Motor neuron (in vitro differentiated cells): ENCODE data around the gene IQCK. TPM values are rescaled to one million over a fixed set of nuclear protein-coding genes. Genes with fewer than 3 reads are reported as not detected.
"Not testable (repeated sequence)": the region's sequence is repeated elsewhere in the genome, so short reads cannot be mapped to it uniquely, and the experiment has no call there.

Source experiments
- ATAC-seq, 8 experiments: fragments of 200-7000 bp; cut with Tn5 transposase; replicated peaks in 6 of 8; 2 replicates each; pipeline ENCODE4 v1.8.0; 2021; ENCODE audit warnings: mild to moderate bottlenecking in 8 of 8, moderate library complexity in 8 of 8
- H3K27ac ChIP-seq, 2 donors: fragments of 250-450 bp; sonication (Bioruptor Pico); 2 replicates each; pipeline ENCODE4 v1.9.0; 2021; ENCODE audit warnings: antibody characterized with exemption in 2 of 2, mild to moderate bottlenecking in 2 of 2, moderate library complexity in 1 of 2
- H3K4me1 ChIP-seq, 2 donors: fragments of 250-450 bp; sonication (Bioruptor Pico); replicated peaks in 1 of 2; 2 replicates each; pipeline ENCODE4 v1.6.1; 2021; ENCODE audit warnings: antibody characterized with exemption in 2 of 2, mild to moderate bottlenecking in 2 of 2, moderate library complexity in 1 of 2
- H3K4me3 ChIP-seq, 5 donors: fragments of 250-450 bp; sonication (Bioruptor Pico); 2 replicates each; pipeline ENCODE4 v1.9.0; 2021; ENCODE audit warnings: antibody characterized with exemption in 5 of 5, mild to moderate bottlenecking in 5 of 5, moderate library complexity in 4 of 5
- WGBS, 10 experiments: fragments of 450-650 bp; shearing (Covaris generic); methylation state at CpG; one replicate each; pipeline ENCODE4 v1.0.0; 2022; 5-methylcytosine and 5-hydroxymethylcytosine counted together
- in situ Hi-C, 9 experiments: fragments of 400-800 bp; cut with MboI; loops; one replicate each; pipeline ENCODE4 v1.15.0; 2021; ENCODE audit warnings: low sequenced_read_pairs in 9 of 9, low pct_unique_long_range_greater_than_20kb in 2 of 9; ENCODE audit not compliant: unreplicated experiment in 9 of 9
- total RNA-seq, 8 experiments: library from RNA; unstranded; fragments of 300-600 nt; gene quantifications; 2 replicates each; pipeline versions ENCODE4 v1.2.3 to v1.2.4, GENCODE V29; 2022

IQCK gene
- 10 to 100 TPM in 7 of 8 experiments, 1 to 10 TPM in 1; 7.0 to 44.1 (median 27.7) TPM for total RNA-seq

GRCh38 chr16:19717741-19718623, at the start of gene IQCK, which contains the start of gene KNOP1:
Gene IQCK (plus strand): TSS chr16:19718271. CDS start chr16:19718307, 36 bp downstream.
Gene KNOP1 (minus strand): TSS chr16:19718227. CDS start chr16:19715035, 3,192 bp downstream.
- Histone ChIP-seq H3K27ac (peak within 1 kb of the TSS; percentile 65 to 87), H3K4me1 (peaks cover 16 to 18% of the 10 kb centered on the region in 2 donors), H3K4me3 (peak within 1 kb of the TSS; percentile 56 to 99 (median 81))
- peak; percentile 89 to 97 (median 95) for ATAC-seq
- 0 to 2% (median 0%) methylated on average over 3 to 26 of the region's 88 CpGs; no CpG with 5 or more reads in 3 of the 10 experiments for WGBS, 10 experiments
- in situ Hi-C loops, result loop anchor here in 6 of 9 experiments (10.0 to 25.0 kb wide), 2 partner anchors 167 to 169 kb away; partner anchors contain the start of gene GPRC5B (in 6 of the 6)

GRCh38 chr16:19672378-19672777, 45.7 kb upstream of the IQCK start:
- 88 to 100% (median 96%) methylated on average over 1 to 3 of the region's 4 CpGs; no CpG with 5 or more reads in 4 of the 10 experiments for WGBS, 10 experiments
- ATAC-seq, result no peak
- in situ Hi-C loops, result no loop called here
- Histone ChIP-seq H3K27ac (no peak overlapping the region), H3K4me3 (no peak overlapping the region), H3K4me1 (no peaks in the 10 kb centered on the region)

DNA sequence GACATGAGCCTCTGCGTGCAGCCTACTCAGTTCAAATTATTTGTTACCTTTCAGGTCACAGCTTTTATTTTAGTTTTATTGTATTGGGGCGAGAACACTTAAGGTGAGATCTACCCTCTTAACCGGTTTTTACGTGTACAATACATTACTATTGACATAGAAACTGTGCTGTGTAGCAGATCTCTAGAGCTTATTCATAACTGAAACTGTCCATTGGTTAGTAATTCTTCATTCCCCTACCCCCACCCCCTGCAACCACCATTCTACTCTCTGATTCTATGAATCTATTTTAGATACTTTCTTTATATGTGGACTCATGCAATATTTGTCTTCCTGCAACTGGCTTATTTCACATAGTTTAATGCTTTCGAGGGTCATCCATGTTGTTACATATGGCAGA, 43.6 kb upstream of the IQCK start:
- Histone ChIP-seq H3K4me1 (no peaks in the 10 kb centered on the region), H3K4me3 (no peak overlapping the region), H3K27ac (no peak overlapping the region)
- WGBS, 10 experiments, result 67 to 100% (median 98%) methylated on average over 1 to 5 of the region's 5 CpGs; no CpG with 5 or more reads in 1 of the 10 experiments
- in situ Hi-C loops, result no loop called here
- ATAC-seq, result no peak

GRCh38 chr16:19677402-19677801, 40.7 kb upstream of the IQCK start:
- no peak for ATAC-seq
- in situ Hi-C loops, result no loop called here
- Histone ChIP-seq H3K27ac (no peak overlapping the region), H3K4me1 (no peaks in the 10 kb centered on the region), H3K4me3 (no peak overlapping the region)
- 44 to 90% (median 67%) methylated on average over 1 to 6 of the region's 7 CpGs; no CpG with 5 or more reads in 3 of the 10 experiments for WGBS, 10 experiments

DNA sequence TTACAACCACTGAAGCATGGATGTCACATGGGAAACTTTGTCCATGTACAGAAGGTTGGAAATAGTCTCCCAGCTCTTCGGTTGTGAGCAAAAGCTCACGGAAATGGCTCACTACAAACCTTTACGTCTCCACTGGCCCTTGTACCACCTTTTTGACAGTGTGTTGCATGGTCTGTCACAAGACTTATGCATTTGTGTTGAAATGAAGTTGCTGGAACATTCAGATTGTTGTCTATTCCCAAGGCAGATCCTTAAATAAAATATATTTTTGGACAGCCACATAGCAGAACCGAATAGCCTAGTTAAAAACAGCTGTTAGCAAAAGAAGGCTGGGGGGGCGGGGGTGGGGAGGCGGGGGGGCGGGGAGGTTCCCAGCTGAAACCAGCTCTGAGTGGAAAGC, 39.3 kb upstream of the IQCK start:
- H3K4me1 ChIP-seq, result no peaks in the 10 kb centered on the region
- in situ Hi-C loops, result no loop called here
- no peak for ATAC-seq
- H3K4me3 ChIP-seq, result no peak overlapping the region
- H3K27ac ChIP-seq, result no peak overlapping the region
- WGBS, 10 experiments, result 20 to 100% (median 91%) methylated on average over 1 to 4 of the region's 7 CpGs; no CpG with 5 or more reads in 3 of the 10 experiments

DNA sequence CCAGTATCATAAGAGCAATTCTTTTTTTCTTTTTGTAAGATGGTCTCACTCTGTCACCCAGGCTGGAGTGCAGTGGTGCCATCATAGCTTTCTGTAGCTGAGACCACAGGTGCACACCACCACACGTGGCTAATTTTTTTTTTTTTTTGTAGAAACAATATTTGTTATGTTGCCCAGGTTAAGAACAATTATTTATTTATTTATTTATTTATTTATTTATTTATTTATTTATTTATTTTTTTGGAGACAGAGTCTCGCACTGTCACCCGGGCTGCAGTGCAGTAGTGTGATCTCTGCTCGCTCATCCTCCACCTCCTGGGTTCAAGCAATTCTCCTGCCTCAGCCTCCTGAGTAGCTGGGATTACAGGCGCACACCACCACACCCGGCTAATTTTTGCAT, 38.8 kb upstream of the IQCK start:
- H3K4me3 ChIP-seq, H3K4me1 ChIP-seq, in situ Hi-C loops, H3K27ac ChIP-seq, ATAC-seq: not testable (repeated sequence)
- WGBS, 10 experiments, result 17 to 100% (median 81%) methylated on average over 1 to 6 of the region's 6 CpGs; no CpG with 5 or more reads in 2 of the 10 experiments

DNA sequence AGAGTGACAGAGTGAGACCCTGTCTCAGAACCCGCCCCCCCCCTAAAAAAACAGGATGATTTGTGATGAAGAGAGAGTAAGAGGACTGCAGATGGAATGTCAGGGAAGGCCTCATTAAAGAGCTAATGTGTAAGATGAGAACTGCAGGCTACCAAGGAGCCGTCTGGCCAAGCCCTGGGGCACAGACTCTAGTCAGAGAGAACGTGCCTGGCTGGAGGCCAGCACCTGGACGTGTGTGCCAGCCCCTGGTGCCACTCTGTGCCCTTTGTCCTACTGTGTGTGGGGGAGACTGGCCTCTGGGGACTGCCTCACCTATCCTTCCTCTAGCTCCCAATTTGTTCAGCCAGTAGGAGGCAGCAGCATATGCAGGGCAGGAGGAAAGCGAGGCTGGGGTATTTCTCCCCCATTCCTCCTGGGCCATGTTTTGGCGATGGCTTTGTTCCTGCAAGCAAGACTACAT, 37.2 kb upstream of the IQCK start:
- Histone ChIP-seq H3K27ac (no peak overlapping the region), H3K4me1 (no peaks in the 10 kb centered on the region), H3K4me3 (no peak overlapping the region)
- no peak for ATAC-seq
- WGBS, 10 experiments, result 0 to 100% (median 82%) methylated on average over 1 of the region's 6 CpGs; no CpG with 5 or more reads in 6 of the 10 experiments
- in situ Hi-C loops, result no loop called here

GRCh38 chr16:19681637-19682036, 36.4 kb upstream of the IQCK start:
- ATAC-seq, result no peak
- Histone ChIP-seq H3K4me3 (no peak overlapping the region), H3K27ac (no peak overlapping the region), H3K4me1 (no peaks in the 10 kb centered on the region)
- in situ Hi-C loops, result no loop called here
- WGBS, 10 experiments, result 74 to 100% (median 86%) methylated on average over 1 to 11 of the region's 12 CpGs; no CpG with 5 or more reads in 3 of the 10 experiments

- 79 to 100% (median 93%) methylated on average over 1 to 6 of the region's 6 CpGs for WGBS, 10 experiments
- in situ Hi-C loops, result no loop called here
- Histone ChIP-seq H3K4me1 (no peaks in the 10 kb centered on the region), H3K4me3 (no peak overlapping the region), H3K27ac (no peak overlapping the region)
- ATAC-seq, result no peak
Observed at GRCh38 chr16:19683453-19684236, 34.4 kb upstream of the IQCK start.

DNA sequence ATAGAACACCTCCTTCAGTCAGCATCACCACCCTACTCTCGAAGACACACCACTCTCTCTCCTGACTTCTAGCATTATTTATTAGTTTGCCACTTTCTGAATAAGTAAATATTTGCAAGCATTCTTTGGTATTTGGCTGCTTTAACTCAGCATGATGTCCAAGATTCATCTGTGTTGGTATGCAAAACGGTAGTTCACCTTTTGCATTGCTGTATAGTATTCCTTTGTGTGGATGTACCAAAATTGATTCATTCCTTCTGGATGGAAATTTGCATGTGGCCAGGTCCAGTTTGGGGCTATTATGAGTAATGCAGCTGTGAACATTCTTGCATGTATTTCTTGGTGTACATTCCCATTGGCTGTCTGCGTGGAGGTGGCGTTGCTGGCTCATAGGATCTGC, 32.9 kb upstream of the IQCK start:
- H3K4me3 ChIP-seq, result no peak overlapping the region
- WGBS, 10 experiments, result 91 to 100% (median 100%) methylated on average over 1 to 4 of the region's 4 CpGs; no CpG with 5 or more reads in 2 of the 10 experiments
- H3K4me1 ChIP-seq, result no peaks in the 10 kb centered on the region
- in situ Hi-C loops, result no loop called here
- no peak for ATAC-seq
- no peak overlapping the region for H3K27ac ChIP-seq

DNA sequence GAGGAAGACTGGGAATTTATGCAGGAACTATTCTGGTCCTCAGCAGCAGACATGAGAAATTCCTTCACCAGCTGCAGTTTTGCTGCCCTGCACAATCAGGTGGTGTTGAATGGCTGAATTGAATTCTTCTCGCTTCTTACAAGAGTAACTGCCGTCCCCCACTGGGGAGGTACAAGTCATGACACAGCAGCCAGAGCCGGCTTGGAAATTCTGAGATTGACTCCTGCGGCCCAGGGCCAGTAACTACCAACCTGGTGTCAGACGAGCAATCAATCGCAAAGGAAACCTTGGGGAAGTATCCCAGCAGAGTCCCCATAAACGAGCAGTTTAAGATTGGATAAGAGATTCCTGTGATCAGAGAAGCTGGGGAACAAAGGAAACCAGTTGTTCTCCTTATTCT, 30.8 kb upstream of the IQCK start:
- no peaks in the 10 kb centered on the region for H3K4me1 ChIP-seq
- ATAC-seq, result no peak
- H3K27ac ChIP-seq, result no peak overlapping the region
- 43 to 100% (median 80%) methylated on average over 1 to 4 of the region's 7 CpGs; no CpG with 5 or more reads in 3 of the 10 experiments for WGBS, 10 experiments
- no peak overlapping the region for H3K4me3 ChIP-seq
- in situ Hi-C loops, result no loop called here

GRCh38 chr16:19688396-19689024, 29.6 kb upstream of the IQCK start:
- Histone ChIP-seq H3K4me1 (no peaks in the 10 kb centered on the region), H3K27ac (no peak overlapping the region), H3K4me3 (no peak overlapping the region)
- 40 to 100% (median 88%) methylated on average over 1 to 16 of the region's 18 CpGs; no CpG with 5 or more reads in 3 of the 10 experiments for WGBS, 10 experiments
- in situ Hi-C loops, result no loop called here
- peak in 1 of 8 experiments; percentile 12 for ATAC-seq
